HCT116 (cell line): ENCODE measurements around the gene DENND2A. TPM values are rescaled to one million over a fixed set of nuclear protein-coding genes. Genes with fewer than 3 reads are reported as not detected.

Experiments
- ATAC-seq: fragments of 200-7000 bp; cut with Tn5 transposase; 2 replicates; pipeline ENCODE4 v1.9.1; 2020; ENCODE audit warnings: mild to moderate bottlenecking, moderate library complexity
- BruUV-seq: library from RNA; stranded (reverse); fragments of 400-500 nt; replicated peaks from 2 replicates; lab custom pipeline; 2021; lab: Mats Ljungman, UMichigan
- CTCF ChIA-PET: fragments of 300-600 bp; sonication (Branson Sonifier 250); formaldehyde crosslinking; loops from one replicate; lab custom pipeline; 2021; ENCODE audit warnings: antibody characterized with exemption; lab: Charles Lee
- POLR2A ChIA-PET: fragments of 300-600, 350-600 bp; sonication (Branson Sonifier 250); formaldehyde crosslinking; loops from one replicate; lab custom pipeline; 2021; ENCODE audit warnings: antibody characterized with exemption; lab: Charles Lee
- RAD21 ChIA-PET, 2 experiments: fragments of 300-600 bp; sonication (Branson Sonifier 250); formaldehyde crosslinking; loops; one replicate each; lab custom pipeline; 2023; ENCODE audit warnings: low total read pairs in 2 of 2; ENCODE audit not compliant: uncharacterized antibody in 2 of 2, unreplicated experiment in 2 of 2, low non-redundant PET in 1 of 2; lab: Charles Lee
- DNase-seq: peaks from one replicate; pipeline ENCODE4 v3.0.0-alpha.2; 2010; ENCODE audit warnings: low read depth, low spot score
- H2AFZ ChIP-seq: fragments of 200-600 bp; shearing (Covaris generic), sonication (generic); 2 replicates; pipeline ENCODE4 v1.6.1; 2017; ENCODE audit warnings: low read depth, mixed run types, mixed read lengths, antibody characterized with exemption, low read length; ENCODE audit not compliant: poor library complexity, severe bottlenecking
- H3K27ac ChIP-seq: 2 replicates; pipeline ENCODE4 v1.5.1; 2012; ENCODE audit warnings: low read depth, low read length
- H3K27me3 ChIP-seq: fragments of 200-600 bp; sonication (generic); 2 replicates; pipeline ENCODE4 v1.6.1; 2016; ENCODE audit warnings: mixed run types, low read length, mixed read lengths; ENCODE audit not compliant: insufficient read depth
- H3K36me3 ChIP-seq, 2 experiments: fragments of 200-500 bp in 1 of 2; fragments of 200-600 bp in 1 of 2; sonication (Bioruptor generic) in 1 of 2; sonication (generic) in 1 of 2; 2 replicates each; pipeline versions ENCODE4 v1.5.1 to v1.6.1; 2014 to 2016; ENCODE audit warnings: low read length in 2 of 2, inconsistent platforms in 1 of 2, mixed read lengths in 1 of 2, mixed run types in 1 of 2; ENCODE audit not compliant: insufficient read depth in 2 of 2, control insufficient read depth in 1 of 2
- H3K4me1 ChIP-seq, 2 experiments: fragments of 200-600 bp in 1 of 2; sonication (generic) in 1 of 2; 2 replicates each; pipeline versions ENCODE4 v1.5.1 to v1.6.1; 2012 to 2017; ENCODE audit warnings: low read length in 2 of 2, inconsistent platforms in 1 of 2, mild to moderate bottlenecking in 1 of 2, mixed read lengths in 1 of 2, mixed run types in 1 of 2, moderate library complexity in 1 of 2; ENCODE audit not compliant: insufficient read depth in 2 of 2, control insufficient read depth in 1 of 2
- H3K4me2 ChIP-seq: fragments of 200-600 bp; sonication (generic); 2 replicates; pipeline ENCODE4 v1.6.1; 2017; ENCODE audit warnings: mixed run types, low read length, mixed read lengths
- H3K4me3 ChIP-seq, 2 experiments: fragments of 200-600 bp in 1 of 2; sonication (generic) in 1 of 2; replicated peaks in 1 of 2; 2 replicates each; pipeline ENCODE4 v1.5.1; 2011 to 2016; ENCODE audit warnings: low read length in 2 of 2, control low read depth in 1 of 2, low read depth in 1 of 2, mild to moderate bottlenecking in 1 of 2, mixed read lengths in 1 of 2, mixed run types in 1 of 2
- H3K79me2 ChIP-seq: fragments of 200-600 bp; sonication (generic); 2 replicates; pipeline ENCODE4 v1.6.1; 2017; ENCODE audit warnings: mild to moderate bottlenecking, mixed run types, low read length, moderate library complexity, mixed read lengths; ENCODE audit not compliant: insufficient read depth
- H3K9ac ChIP-seq: fragments of 200-600 bp; sonication (generic); 2 replicates; pipeline ENCODE4 v1.6.1; 2016; ENCODE audit warnings: low read length, mixed read lengths
- H3K9me2 ChIP-seq: fragments of 200-600 bp; sonication (generic), shearing (Covaris generic); 2 replicates; pipeline ENCODE4 v1.6.1; 2017; ENCODE audit warnings: mixed run types, mild to moderate bottlenecking, moderate library complexity; ENCODE audit not compliant: insufficient read depth
- H3K9me3 ChIP-seq, 2 experiments: fragments of 200-500 bp in 1 of 2; fragments of 200-600 bp in 1 of 2; sonication (Bioruptor generic) in 1 of 2; sonication (generic) in 1 of 2; 2 replicates each; pipeline ENCODE4 v1.6.1; 2014 to 2017; ENCODE audit warnings: low read length in 2 of 2, mixed read lengths in 2 of 2, inconsistent platforms in 1 of 2, low read depth in 1 of 2, mild to moderate bottlenecking in 1 of 2, mixed run types in 1 of 2, moderate library complexity in 1 of 2; ENCODE audit not compliant: control insufficient read depth in 1 of 2, insufficient read depth in 1 of 2
- H4K20me1 ChIP-seq: fragments of 200-600 bp; sonication (generic), shearing (Covaris generic); 2 replicates; pipeline ENCODE4 v1.6.1; 2017; ENCODE audit warnings: mixed run types, mild to moderate bottlenecking, moderate library complexity; ENCODE audit not compliant: insufficient read depth
- CEBPB ChIP-seq: IDR thresholded peaks from 2 replicates; pipeline ENCODE4 v1.6.1; 2012; ENCODE audit warnings: low read depth
- CTCF ChIP-seq, 3 experiments: fragments of 200-600 bp in 1 of 3; sonication (generic) in 1 of 3; IDR thresholded peaks in 2 of 3; conservative IDR thresholded peaks in 1 of 3; 2 replicates each; pipeline ENCODE4 v1.5.1; 2012 to 2017; ENCODE audit warnings: low read depth in 2 of 3, low read length in 2 of 3, antibody characterized with exemption in 1 of 3, borderline replicate concordance in 1 of 3, control low read depth in 1 of 3, mild to moderate bottlenecking in 1 of 3, mixed read lengths in 1 of 3, mixed run types in 1 of 3, moderate library complexity in 1 of 3; ENCODE audit not compliant: insufficient read depth in 1 of 3
- EGR1 ChIP-seq: IDR thresholded peaks from 2 replicates; pipeline ENCODE4 v1.6.1; 2012; ENCODE audit warnings: low read depth
- ELF1 ChIP-seq: IDR thresholded peaks from 2 replicates; pipeline ENCODE4 v1.6.1; 2012; ENCODE audit warnings: low read depth, borderline replicate concordance
- EZH2 ChIP-seq: fragments of 200-600 bp; sonication (generic); IDR thresholded peaks from 2 replicates; pipeline ENCODE4 v1.6.1; 2017; ENCODE audit warnings: antibody characterized with exemption, mixed run types
- EZH2phosphoT487 ChIP-seq: fragments of 200-600 bp; IDR thresholded peaks from 2 replicates; pipeline ENCODE4 v1.6.1; 2018; ENCODE audit warnings: antibody characterized with exemption, borderline replicate concordance
- RAD21 ChIP-seq: IDR thresholded peaks from 2 replicates; pipeline ENCODE4 v1.6.1; 2012; ENCODE audit warnings: low read depth, mild to moderate bottlenecking
- SIN3A ChIP-seq: IDR thresholded peaks from 2 replicates; pipeline ENCODE4 v1.6.1; 2012; ENCODE audit warnings: low read depth
- SP1 ChIP-seq: IDR thresholded peaks from 2 replicates; pipeline ENCODE4 v1.6.1; 2012; ENCODE audit warnings: low read depth
- SRF ChIP-seq: IDR thresholded peaks from 2 replicates; pipeline ENCODE4 v1.6.1; 2012; ENCODE audit warnings: low read depth
- TCF7L2 ChIP-seq: IDR thresholded peaks from 2 replicates; pipeline ENCODE4 v1.7.0; 2011; ENCODE audit warnings: borderline replicate concordance, inconsistent platforms; ENCODE audit not compliant: insufficient read depth, insufficient read length; ENCODE audit errors: extremely low read depth
- ZFX ChIP-seq: fragments of 450-650 bp; IDR thresholded peaks from 2 replicates; pipeline ENCODE4 v1.6.1; 2017
- ZNF274 ChIP-seq: fragments of 200-500 bp; sonication (Bioruptor generic); IDR thresholded peaks from 2 replicates; pipeline ENCODE4 v1.6.1; 2014; ENCODE audit warnings: mild to moderate bottlenecking, low read depth, low read length, inconsistent platforms
- intact Hi-C: fragments of 100-400 bp; cut with micrococcal nuclease; formaldehyde crosslinking; loops from 2 replicates; pipeline ENCODE4 v1.10.0; 2022
- total RNA-seq: library from RNA; stranded (reverse); gene quantifications from one replicate; pipeline ENCODE4 v1.2.1, GENCODE V29; 2021; ENCODE audit not compliant: unreplicated experiment
- TF ChIP-seq, protein P1 (sequence below): IDR thresholded peaks from 2 replicates; pipeline ENCODE4 v1.6.1; 2012
- TF ChIP-seq, protein P2 (sequence below): IDR thresholded peaks from 2 replicates; pipeline ENCODE4 v1.6.1; 2012
- TF ChIP-seq, protein P3 (sequence below): IDR thresholded peaks from 2 replicates; pipeline ENCODE4 v1.6.1; 2011; ENCODE audit warnings: mild to moderate bottlenecking, low read length, moderate library complexity; ENCODE audit not compliant: insufficient replicate concordance; ENCODE audit errors: extremely low read depth

DENND2A gene
- total RNA-seq, 1 experiment from 2014 or later = 0.12 TPM

- CTCF ChIA-PET = no interaction called here
- H3K79me2 ChIP-seq = no peaks in the 10 kb centered on the region
Measured at GRCh38 chr7:140609646-140610045, 31.0 kb downstream of the DENND2A start.

More at GRCh38 chr7:140609646-140610045, 31.0 kb downstream of the DENND2A start:
- ATAC-seq (no peak), DNase-seq (no peak)
- H2AFZ ChIP-seq = no peak overlapping the region
- intact Hi-C loops = no loop called here
- no TSS peak for BruUV-seq
- H3K27me3 ChIP-seq = no peaks in the 10 kb centered on the region
- H3K9me3 ChIP-seq = no peaks in the 10 kb centered on the region
- no peaks in the 10 kb centered on the region for H4K20me1 ChIP-seq
- H3K36me3 ChIP-seq = no peaks in the 10 kb centered on the region
- peaks cover 0 to 5% of the 10 kb centered on the region in 2 experiments; a peak in 1 of 4 replicates for H3K4me1 ChIP-seq
- RAD21 ChIA-PET = no interaction called here
- no peaks in the 10 kb centered on the region for H3K9me2 ChIP-seq
- POLR2A ChIA-PET = no interaction called here
- no peak overlapping the region for H3K4me2 ChIP-seq
- H3K9ac ChIP-seq = no peak overlapping the region
- no peak overlapping the region for H3K4me3 ChIP-seq
- no peak for TF ChIP-seq ZNF274
- TF ChIP-seq, protein P1, sequence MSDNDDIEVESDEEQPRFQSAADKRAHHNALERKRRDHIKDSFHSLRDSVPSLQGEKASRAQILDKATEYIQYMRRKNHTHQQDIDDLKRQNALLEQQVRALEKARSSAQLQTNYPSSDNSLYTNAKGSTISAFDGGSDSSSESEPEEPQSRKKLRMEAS = no peak
- TF ChIP-seq EZH2phosphoT487 = no peak
- TF ChIP-seq, protein P2, sequence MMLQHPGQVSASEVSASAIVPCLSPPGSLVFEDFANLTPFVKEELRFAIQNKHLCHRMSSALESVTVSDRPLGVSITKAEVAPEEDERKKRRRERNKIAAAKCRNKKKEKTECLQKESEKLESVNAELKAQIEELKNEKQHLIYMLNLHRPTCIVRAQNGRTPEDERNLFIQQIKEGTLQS = no peak
- no peak for TF ChIP-seq ELF1
- TF ChIP-seq SIN3A = no peak
- TF ChIP-seq RAD21 = no peak
- no peak for TF ChIP-seq CEBPB
- no peak for TF ChIP-seq EZH2
- TF ChIP-seq, protein P3, sequence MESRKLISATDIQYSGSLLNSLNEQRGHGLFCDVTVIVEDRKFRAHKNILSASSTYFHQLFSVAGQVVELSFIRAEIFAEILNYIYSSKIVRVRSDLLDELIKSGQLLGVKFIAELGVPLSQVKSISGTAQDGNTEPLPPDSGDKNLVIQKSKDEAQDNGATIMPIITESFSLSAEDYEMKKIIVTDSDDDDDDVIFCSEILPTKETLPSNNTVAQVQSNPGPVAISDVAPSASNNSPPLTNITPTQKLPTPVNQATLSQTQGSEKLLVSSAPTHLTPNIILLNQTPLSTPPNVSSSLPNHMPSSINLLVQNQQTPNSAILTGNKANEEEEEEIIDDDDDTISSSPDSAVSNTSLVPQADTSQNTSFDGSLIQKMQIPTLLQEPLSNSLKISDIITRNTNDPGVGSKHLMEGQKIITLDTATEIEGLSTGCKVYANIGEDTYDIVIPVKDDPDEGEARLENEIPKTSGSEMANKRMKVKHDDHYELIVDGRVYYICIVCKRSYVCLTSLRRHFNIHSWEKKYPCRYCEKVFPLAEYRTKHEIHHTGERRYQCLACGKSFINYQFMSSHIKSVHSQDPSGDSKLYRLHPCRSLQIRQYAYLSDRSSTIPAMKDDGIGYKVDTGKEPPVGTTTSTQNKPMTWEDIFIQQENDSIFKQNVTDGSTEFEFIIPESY = no peak
- TF ChIP-seq SRF = no peak
- no peak for TF ChIP-seq SP1
- no peak for TF ChIP-seq TCF7L2
- no peak for TF ChIP-seq CTCF (IDR thresholded peaks at IDR 0.05 in 2 of 3, conservative IDR thresholded peaks at IDR 0.05 in 1 of 3; ENCODE audit: borderline replicate concordance in 1 of 3, insufficient read depth in 1 of 3, low read depth in 2 of 3, low read length in 2 of 3)
- TF ChIP-seq ZFX = no peak
- no peak for TF ChIP-seq EGR1
- H3K27ac ChIP-seq = no peak overlapping the region
